Right lobe of liver (tissue), 4 donors: ENCODE results near the gene LHFPL2.

Source experiments
- POLR2A ChIP-seq: fragments of 450-650 bp; IDR thresholded peaks from one replicate; pipeline ENCODE4 v1.6.1; 2017; ENCODE audit warnings: antibody characterized with exemption, mild to moderate bottlenecking
- TF ChIP-seq, protein P1 (sequence below), 4 donors: fragments of 200-600 bp in 3 of 4; fragments of 450-650 bp in 1 of 4; IDR thresholded peaks; one replicate each; pipeline versions ENCODE4 v1.5.1 to v1.8.0; 2016 to 2022; ENCODE audit warnings: antibody characterized with exemption in 4 of 4, mild to moderate bottlenecking in 2 of 4
- donor health status: DM: no; HTN: no; CAD: no.
- donor health status: DM: no; HTN: no; CAD: no.
- donor health status: DM: no; HTN: yes; CAD: no.

DNA sequence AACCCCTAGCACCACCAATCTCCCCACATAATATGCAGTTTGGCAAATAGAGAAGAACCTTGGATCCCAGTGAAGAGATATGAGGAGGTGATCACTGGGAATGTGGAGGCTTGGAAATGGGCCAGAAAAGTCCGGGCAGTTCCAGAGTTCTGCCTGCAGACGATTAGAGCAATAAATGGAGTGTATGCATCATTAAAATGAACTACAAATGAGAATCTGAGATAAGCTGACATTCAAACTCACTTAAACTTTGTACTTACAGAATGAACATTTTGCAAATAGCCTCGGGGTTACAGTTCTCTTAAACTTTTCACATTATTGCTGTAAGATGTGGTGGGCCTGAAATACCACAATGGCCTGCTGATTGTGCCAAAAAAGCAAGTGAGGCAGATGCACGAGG, 23.0 kb upstream of the LHFPL2 start:
- TF ChIP-seq, protein P1, sequence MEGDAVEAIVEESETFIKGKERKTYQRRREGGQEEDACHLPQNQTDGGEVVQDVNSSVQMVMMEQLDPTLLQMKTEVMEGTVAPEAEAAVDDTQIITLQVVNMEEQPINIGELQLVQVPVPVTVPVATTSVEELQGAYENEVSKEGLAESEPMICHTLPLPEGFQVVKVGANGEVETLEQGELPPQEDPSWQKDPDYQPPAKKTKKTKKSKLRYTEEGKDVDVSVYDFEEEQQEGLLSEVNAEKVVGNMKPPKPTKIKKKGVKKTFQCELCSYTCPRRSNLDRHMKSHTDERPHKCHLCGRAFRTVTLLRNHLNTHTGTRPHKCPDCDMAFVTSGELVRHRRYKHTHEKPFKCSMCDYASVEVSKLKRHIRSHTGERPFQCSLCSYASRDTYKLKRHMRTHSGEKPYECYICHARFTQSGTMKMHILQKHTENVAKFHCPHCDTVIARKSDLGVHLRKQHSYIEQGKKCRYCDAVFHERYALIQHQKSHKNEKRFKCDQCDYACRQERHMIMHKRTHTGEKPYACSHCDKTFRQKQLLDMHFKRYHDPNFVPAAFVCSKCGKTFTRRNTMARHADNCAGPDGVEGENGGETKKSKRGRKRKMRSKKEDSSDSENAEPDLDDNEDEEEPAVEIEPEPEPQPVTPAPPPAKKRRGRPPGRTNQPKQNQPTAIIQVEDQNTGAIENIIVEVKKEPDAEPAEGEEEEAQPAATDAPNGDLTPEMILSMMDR (IDR thresholded peaks at IDR 0.05), result no peak
- no peak for TF ChIP-seq POLR2A
